GM21717 (cell line): ENCODE results near the gene LSM10.

Experiments used
- ATAC-seq: cut with Tn5 transposase; IDR thresholded peaks from one replicate; pipeline ENCODE4 v1.9.1; 2021; ENCODE audit warnings: mild to moderate bottlenecking, moderate library complexity; ENCODE audit not compliant: unreplicated experiment

LSM10 gene

GRCh38 chr1:36385410-36386264, 12.1 kb downstream of the LSM10 start, which contains the start of gene STK40:
STK40 (minus strand) TSS chr1:36385924; CDS start chr1:36361332, 24,592 bp downstream.
- ATAC-seq, result peak; percentile 74

DNA sequence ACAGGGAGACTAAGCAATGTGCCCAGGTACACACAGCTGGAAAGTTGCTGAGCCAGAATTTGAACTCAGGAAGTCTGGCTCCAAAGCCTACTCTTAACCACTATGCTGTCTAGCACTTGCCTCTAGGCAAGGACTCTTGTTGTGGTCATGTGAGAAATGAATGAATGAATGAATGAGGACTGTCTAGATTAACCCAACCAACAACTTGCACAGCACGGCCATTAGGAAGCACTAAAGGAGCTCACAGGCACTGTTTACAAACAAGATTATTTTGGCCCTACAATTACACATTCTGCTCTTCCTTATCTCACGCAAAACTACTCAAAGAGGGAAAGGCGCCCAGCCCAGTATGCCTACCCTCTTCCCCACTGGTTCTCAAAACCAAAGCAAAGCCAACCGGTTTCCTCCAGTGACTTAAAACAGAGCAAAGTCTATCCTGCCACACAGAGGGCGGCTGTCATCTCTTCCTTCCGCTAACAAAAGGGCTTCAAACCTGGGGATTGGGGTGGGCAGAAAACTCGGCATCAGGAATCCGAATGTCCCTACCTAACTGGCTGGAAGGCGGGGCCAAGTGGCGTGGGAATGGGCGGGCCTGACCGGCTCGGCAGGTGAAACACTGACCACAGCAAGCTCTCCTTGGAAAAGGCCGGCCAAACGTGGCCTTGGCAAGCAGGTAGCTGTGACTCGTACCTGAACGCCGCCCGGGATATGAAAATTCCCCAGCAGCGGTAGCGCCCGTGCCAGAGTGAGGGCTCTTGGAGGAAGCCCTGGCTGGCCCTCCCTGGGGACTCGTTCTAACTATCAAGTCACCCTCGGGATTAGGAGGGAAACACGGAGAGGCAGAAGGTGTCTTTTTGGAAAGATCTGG, 12.9 kb downstream of the LSM10 start:
- ATAC-seq, result no peak

GRCh38 chr1:36383240-36383639, 14.5 kb downstream of the LSM10 start:
- no peak for ATAC-seq

DNA sequence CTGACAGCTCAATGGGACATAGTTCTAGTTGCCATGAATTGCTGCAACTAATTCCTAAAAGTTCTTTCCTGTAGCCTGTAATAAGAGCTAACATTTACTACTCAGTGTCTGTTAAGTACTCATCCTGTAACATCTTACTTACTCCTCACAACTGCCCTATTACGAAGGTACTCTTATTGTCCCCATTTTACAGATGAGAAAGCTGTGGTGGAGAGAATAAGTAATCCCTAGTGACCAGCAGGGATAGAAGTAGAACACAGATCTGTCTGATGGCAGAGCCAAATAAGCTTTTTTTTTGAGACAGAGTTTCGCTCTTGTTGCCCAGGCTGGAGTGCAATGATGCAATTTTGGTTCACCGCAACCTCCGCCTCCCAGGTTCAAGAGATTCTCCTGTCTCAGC, 15.0 kb downstream of the LSM10 start:
- ATAC-seq, result no peak

- ATAC-seq, result no peak
Observed at GRCh38 chr1:36382231-36382630, 15.5 kb downstream of the LSM10 start.

DNA sequence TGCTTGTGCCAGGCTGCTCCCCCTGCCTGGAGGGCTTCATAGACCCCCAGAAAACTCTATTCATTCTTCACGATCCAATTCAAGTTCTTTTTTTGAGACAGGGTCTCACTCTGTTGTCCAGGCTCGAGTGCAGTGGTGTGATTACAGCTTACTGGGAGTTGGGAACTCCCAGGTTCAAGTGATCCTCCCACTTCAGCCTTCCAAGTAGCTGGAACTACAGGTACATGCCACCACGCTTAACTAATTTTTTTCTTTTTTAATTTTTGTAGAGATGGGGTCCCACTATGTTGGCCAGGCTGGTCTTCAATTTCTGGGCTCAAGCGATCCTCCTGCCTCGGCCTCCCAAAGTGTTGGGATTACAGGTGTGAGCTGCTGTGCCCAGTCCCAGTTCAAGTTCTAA, 16.3 kb downstream of the LSM10 start:
- no peak for ATAC-seq

DNA sequence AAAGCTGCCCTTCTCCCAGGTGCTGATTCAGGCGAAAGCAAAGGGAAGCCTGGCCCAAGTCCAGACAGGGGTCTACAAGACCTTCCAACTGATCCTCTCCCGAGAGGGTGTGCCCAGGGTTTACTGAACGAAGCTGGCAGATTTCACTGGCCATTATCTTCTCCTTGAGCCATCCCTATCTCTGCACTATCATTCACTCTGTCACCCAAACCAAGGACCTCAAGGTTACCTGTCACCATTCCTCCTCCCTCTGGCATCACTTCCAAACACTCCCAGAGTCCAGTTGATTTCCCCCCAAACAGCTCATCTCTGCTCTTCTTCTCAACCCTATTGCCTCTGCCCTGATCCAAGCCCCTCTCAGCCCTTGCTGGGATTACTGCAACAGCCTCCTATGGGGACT, 16.9 kb downstream of the LSM10 start:
- no peak for ATAC-seq

GRCh38 chr1:36380143-36380619, 17.5 kb downstream of the LSM10 start:
- no peak for ATAC-seq

DNA sequence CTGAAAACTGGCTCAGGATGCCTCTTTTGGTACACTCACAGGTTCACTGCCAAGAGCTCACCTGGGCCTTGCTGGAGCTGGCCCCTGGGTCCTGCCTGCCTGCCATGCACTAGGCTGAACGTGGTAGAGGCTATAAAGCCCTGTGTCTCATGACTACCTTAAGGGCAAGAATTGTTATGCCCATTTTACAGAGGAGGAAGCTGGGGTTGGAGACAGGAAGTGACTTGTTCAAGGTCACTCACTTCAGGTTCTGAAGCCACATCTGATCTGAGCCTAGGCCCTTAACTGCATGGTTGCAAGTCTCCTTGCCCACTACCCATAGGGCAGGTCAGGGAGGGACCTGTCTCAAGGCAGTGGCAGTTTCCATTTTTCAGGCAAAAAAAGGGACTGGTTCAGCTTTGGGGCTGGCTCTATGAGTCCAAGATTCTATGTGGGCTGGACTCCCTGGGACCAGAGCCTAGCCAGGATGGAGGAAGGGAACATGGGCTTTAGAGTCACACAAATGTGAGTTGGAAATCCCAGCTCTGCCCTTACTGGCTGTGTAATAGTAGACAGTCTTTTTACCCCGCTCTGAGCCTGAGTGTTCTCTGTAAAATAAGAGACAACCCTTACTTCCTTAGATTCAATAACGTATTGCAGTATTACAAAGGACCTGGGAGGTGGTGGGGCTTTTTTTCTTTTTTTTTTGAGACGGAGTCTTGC, 19.8 kb downstream of the LSM10 start:
- ATAC-seq, result no peak

- no peak for ATAC-seq
Observed at GRCh38 chr1:36372617-36373016, 25.1 kb downstream of the LSM10 start.

DNA sequence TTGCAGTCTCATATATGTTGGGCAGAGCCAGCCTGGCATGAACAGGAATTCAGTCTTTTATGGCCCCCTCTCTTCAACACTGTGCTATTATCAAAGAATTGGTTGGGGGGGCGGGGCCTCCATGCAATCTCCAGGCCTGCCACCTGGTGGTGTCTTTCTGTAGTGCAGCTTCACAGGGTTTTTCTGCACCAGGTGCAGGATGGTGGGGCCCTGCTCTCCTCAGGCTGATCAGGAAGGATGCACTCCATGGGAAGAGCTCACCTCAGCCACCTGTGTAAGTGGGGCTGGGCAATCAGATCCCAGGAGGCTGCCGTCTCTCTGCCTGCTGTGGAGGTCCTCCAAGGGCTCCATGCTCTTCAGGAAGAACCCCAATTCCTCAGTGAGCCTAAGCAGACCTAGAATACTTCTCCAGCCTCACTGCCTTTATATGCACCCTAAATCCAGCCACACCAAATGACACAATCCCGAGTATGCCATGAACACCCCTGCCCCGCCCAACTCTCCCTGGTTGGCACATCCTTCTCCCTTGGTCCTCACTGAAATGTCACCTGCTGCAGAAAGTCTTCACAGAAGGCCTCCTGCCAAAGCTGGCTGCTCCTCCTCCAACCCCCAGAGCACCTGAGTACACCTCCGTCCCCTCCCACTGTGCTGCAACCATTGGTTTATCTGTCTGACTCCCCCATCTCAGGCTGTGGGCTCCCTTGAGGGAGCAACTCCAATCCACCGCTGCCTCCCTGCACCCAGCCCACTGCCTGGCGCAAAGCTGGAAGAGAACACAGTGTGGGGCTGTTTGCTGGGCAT, 28.4 kb downstream of the LSM10 start:
- no peak for ATAC-seq

DNA sequence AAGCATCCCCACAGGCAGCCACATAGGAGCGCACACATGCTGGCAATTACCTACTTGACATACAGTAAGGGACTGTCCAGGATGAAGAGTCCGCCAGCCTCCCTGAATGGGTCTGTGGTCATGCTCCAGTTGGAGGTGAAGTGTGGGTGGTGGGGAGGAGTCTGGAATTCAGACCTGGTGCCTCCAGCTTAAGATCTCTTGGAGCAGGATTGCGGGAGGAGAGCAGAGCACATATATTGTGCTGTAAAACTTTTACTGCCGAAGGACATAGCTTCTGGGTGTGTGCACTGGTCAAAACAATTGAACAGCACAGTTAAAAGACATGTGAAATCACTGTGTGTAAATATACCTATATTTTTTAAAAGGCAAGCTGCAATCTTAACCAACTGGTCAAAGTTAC, 29.9 kb downstream of the LSM10 start:
- no peak for ATAC-seq

GRCh38 chr1:36367066-36367465, 30.6 kb downstream of the LSM10 start:
- no peak for ATAC-seq

DNA sequence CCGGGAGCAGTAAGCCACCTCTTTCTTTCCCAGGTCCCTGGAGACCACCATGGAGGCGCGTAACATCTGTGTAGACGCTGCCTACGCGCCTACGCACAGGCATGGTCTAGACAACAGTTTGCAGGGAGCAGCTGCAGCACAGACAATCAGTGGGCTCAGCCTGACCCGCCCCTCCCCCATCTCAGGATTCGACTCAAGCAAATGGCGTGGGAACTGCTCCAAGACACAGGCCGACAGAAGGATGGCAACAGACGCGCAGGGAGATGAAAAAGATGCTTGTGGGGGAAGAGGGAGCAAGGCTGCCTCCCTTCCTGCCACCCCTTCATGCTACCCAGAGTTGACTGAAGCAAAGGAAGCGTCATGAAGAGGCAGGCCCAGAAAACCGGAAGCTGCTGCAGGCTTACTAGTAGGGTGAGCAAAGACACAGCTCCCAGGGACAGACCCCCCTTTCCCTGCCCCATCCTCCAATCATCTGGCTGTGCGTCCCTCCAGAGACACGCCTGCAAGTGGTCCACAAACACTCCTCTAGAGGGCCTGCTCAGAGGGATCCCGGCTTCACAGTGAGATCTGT, 31.5 kb downstream of the LSM10 start:
- no peak for ATAC-seq

DNA sequence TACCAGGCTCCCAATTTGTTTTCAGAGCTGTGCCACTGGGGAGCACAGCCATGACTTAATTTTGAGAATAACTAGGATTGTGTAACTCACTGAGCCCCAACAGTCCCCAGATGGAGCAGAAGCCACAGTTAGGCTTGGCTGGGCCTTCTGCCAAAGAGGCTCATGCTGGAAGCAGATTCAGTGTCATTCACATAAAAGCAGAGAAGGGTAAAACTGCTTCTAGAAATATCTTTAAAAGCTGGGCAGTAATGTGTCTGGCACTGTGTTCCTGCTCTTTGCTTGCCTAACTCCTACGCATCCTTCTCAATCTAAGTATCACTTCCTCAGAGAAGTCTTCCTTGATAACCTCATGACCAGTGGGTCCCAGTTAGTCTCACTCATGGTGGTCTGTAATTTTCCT, 32.3 kb downstream of the LSM10 start:
- ATAC-seq, result no peak

DNA sequence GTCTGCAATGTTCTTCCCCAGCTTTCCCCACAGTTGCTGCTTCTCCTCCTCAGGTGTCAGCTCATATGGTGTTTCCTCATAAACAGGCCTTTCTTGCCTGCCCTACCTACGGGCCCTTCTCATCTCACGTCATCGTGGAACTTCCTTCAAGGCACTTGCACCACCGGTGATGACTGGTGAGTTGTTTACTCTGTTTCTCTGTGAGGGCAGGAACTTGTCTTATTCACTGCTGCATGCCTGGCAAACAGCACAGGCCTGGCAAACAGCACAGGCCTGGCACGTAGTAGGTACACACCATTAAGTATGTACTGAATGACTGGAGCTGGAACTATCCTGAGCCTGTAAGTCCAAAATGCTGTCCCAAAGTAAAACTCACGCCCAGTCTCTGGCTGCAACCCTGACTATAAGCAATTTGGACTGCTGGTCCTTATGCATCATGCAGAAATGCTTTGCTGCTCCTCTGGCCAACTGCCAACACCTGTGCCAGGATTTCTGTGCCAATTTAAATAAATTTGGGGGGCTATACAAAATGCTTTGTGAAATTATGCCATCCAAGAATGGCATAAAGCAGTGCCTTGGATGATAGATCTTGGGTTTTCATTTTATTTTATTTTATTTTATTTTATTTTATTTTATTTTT, 37.7 kb downstream of the LSM10 start:
- ATAC-seq, result no peak

GRCh38 chr1:36359383-36359782, 38.3 kb downstream of the LSM10 start:
- ATAC-seq, result no peak

DNA sequence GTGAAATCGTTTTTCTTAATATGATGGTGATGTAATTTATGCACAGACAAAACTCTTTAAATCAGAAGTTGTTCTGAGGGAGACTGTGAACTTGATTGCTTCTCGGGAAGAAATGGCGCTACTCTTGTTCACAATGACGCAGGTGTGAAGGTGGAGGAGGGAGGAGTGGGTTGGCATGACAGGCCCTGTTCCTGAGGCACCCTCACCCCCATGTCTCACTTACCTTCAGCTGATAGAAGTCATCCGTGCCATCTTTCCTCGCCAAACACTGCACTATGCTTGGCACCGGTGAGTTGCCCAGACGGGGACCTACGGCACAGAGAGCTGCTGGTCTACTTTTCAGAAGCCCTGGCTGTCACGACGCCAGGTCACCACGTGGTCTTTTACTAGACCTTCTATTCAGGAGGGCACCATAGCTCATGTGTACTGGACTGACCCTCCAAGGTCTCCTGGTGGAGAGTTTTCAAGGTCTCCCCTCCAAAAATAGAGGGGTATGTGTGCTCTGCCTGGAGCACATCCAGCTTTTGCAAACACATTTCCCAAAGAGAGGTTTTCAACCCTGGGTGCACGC, 39.1 kb downstream of the LSM10 start:
- no peak for ATAC-seq

- ATAC-seq, result no peak
Observed at GRCh38 chr1:36355811-36356210, 41.9 kb downstream of the LSM10 start.
